HCT116 (cell line): ENCODE measurements around the gene ACKR3. TPM values are rescaled to one million over a fixed set of nuclear protein-coding genes. Genes with fewer than 3 reads are reported as not detected.

Experiments used
- ATAC-seq: fragments of 200-7000 bp; cut with Tn5 transposase; 2 replicates; pipeline ENCODE4 v1.9.1; 2020; ENCODE audit warnings: mild to moderate bottlenecking, moderate library complexity
- BruUV-seq: library from RNA; stranded (reverse); fragments of 400-500 nt; replicated peaks from 2 replicates; lab custom pipeline; 2021; lab: Mats Ljungman, UMichigan
- CTCF ChIA-PET: fragments of 300-600 bp; sonication (Branson Sonifier 250); formaldehyde crosslinking; loops from one replicate; lab custom pipeline; 2021; ENCODE audit warnings: antibody characterized with exemption; lab: Charles Lee
- POLR2A ChIA-PET: fragments of 300-600, 350-600 bp; sonication (Branson Sonifier 250); formaldehyde crosslinking; loops from one replicate; lab custom pipeline; 2021; ENCODE audit warnings: antibody characterized with exemption; lab: Charles Lee
- RAD21 ChIA-PET, 2 experiments: fragments of 300-600 bp; sonication (Branson Sonifier 250); formaldehyde crosslinking; loops; one replicate each; lab custom pipeline; 2023; ENCODE audit warnings: low total read pairs in 2 of 2; ENCODE audit not compliant: uncharacterized antibody in 2 of 2, unreplicated experiment in 2 of 2, low non-redundant PET in 1 of 2; lab: Charles Lee
- DNase-seq: peaks from one replicate; pipeline ENCODE4 v3.0.0-alpha.2; 2010; ENCODE audit warnings: low read depth, low spot score
- H2AFZ ChIP-seq: fragments of 200-600 bp; shearing (Covaris generic), sonication (generic); 2 replicates; pipeline ENCODE4 v1.6.1; 2017; ENCODE audit warnings: low read depth, mixed run types, mixed read lengths, antibody characterized with exemption, low read length; ENCODE audit not compliant: poor library complexity, severe bottlenecking
- H3K27ac ChIP-seq: 2 replicates; pipeline ENCODE4 v1.5.1; 2012; ENCODE audit warnings: low read depth, low read length
- H3K27me3 ChIP-seq: fragments of 200-600 bp; sonication (generic); 2 replicates; pipeline ENCODE4 v1.6.1; 2016; ENCODE audit warnings: mixed run types, low read length, mixed read lengths; ENCODE audit not compliant: insufficient read depth
- H3K36me3 ChIP-seq, 2 experiments: fragments of 200-500 bp in 1 of 2; fragments of 200-600 bp in 1 of 2; sonication (Bioruptor generic) in 1 of 2; sonication (generic) in 1 of 2; 2 replicates each; pipeline versions ENCODE4 v1.5.1 to v1.6.1; 2014 to 2016; ENCODE audit warnings: low read length in 2 of 2, inconsistent platforms in 1 of 2, mixed read lengths in 1 of 2, mixed run types in 1 of 2; ENCODE audit not compliant: insufficient read depth in 2 of 2, control insufficient read depth in 1 of 2
- H3K4me1 ChIP-seq, 2 experiments: fragments of 200-600 bp in 1 of 2; sonication (generic) in 1 of 2; 2 replicates each; pipeline versions ENCODE4 v1.5.1 to v1.6.1; 2012 to 2017; ENCODE audit warnings: low read length in 2 of 2, inconsistent platforms in 1 of 2, mild to moderate bottlenecking in 1 of 2, mixed read lengths in 1 of 2, mixed run types in 1 of 2, moderate library complexity in 1 of 2; ENCODE audit not compliant: insufficient read depth in 2 of 2, control insufficient read depth in 1 of 2
- H3K4me2 ChIP-seq: fragments of 200-600 bp; sonication (generic); 2 replicates; pipeline ENCODE4 v1.6.1; 2017; ENCODE audit warnings: mixed run types, low read length, mixed read lengths
- H3K4me3 ChIP-seq, 2 experiments: fragments of 200-600 bp in 1 of 2; sonication (generic) in 1 of 2; replicated peaks in 1 of 2; 2 replicates each; pipeline ENCODE4 v1.5.1; 2011 to 2016; ENCODE audit warnings: low read length in 2 of 2, control low read depth in 1 of 2, low read depth in 1 of 2, mild to moderate bottlenecking in 1 of 2, mixed read lengths in 1 of 2, mixed run types in 1 of 2
- H3K79me2 ChIP-seq: fragments of 200-600 bp; sonication (generic); 2 replicates; pipeline ENCODE4 v1.6.1; 2017; ENCODE audit warnings: mild to moderate bottlenecking, mixed run types, low read length, moderate library complexity, mixed read lengths; ENCODE audit not compliant: insufficient read depth
- H3K9ac ChIP-seq: fragments of 200-600 bp; sonication (generic); 2 replicates; pipeline ENCODE4 v1.6.1; 2016; ENCODE audit warnings: low read length, mixed read lengths
- H3K9me2 ChIP-seq: fragments of 200-600 bp; sonication (generic), shearing (Covaris generic); 2 replicates; pipeline ENCODE4 v1.6.1; 2017; ENCODE audit warnings: mixed run types, mild to moderate bottlenecking, moderate library complexity; ENCODE audit not compliant: insufficient read depth
- H3K9me3 ChIP-seq, 2 experiments: fragments of 200-500 bp in 1 of 2; fragments of 200-600 bp in 1 of 2; sonication (Bioruptor generic) in 1 of 2; sonication (generic) in 1 of 2; 2 replicates each; pipeline ENCODE4 v1.6.1; 2014 to 2017; ENCODE audit warnings: low read length in 2 of 2, mixed read lengths in 2 of 2, inconsistent platforms in 1 of 2, low read depth in 1 of 2, mild to moderate bottlenecking in 1 of 2, mixed run types in 1 of 2, moderate library complexity in 1 of 2; ENCODE audit not compliant: control insufficient read depth in 1 of 2, insufficient read depth in 1 of 2
- H4K20me1 ChIP-seq: fragments of 200-600 bp; sonication (generic), shearing (Covaris generic); 2 replicates; pipeline ENCODE4 v1.6.1; 2017; ENCODE audit warnings: mixed run types, mild to moderate bottlenecking, moderate library complexity; ENCODE audit not compliant: insufficient read depth
- CEBPB ChIP-seq: IDR thresholded peaks from 2 replicates; pipeline ENCODE4 v1.6.1; 2012; ENCODE audit warnings: low read depth
- CTCF ChIP-seq, 3 experiments: fragments of 200-600 bp in 1 of 3; sonication (generic) in 1 of 3; IDR thresholded peaks in 2 of 3; conservative IDR thresholded peaks in 1 of 3; 2 replicates each; pipeline ENCODE4 v1.5.1; 2012 to 2017; ENCODE audit warnings: low read depth in 2 of 3, low read length in 2 of 3, antibody characterized with exemption in 1 of 3, borderline replicate concordance in 1 of 3, control low read depth in 1 of 3, mild to moderate bottlenecking in 1 of 3, mixed read lengths in 1 of 3, mixed run types in 1 of 3, moderate library complexity in 1 of 3; ENCODE audit not compliant: insufficient read depth in 1 of 3
- EZH2phosphoT487 ChIP-seq: fragments of 200-600 bp; IDR thresholded peaks from 2 replicates; pipeline ENCODE4 v1.6.1; 2018; ENCODE audit warnings: antibody characterized with exemption, borderline replicate concordance
- POLR2AphosphoS5 ChIP-seq: IDR thresholded peaks from 2 replicates; pipeline ENCODE4 v1.6.1; 2011; ENCODE audit warnings: mild to moderate bottlenecking, low read depth, low read length, moderate library complexity
- SP1 ChIP-seq: IDR thresholded peaks from 2 replicates; pipeline ENCODE4 v1.6.1; 2012; ENCODE audit warnings: low read depth
- YY1 ChIP-seq: IDR thresholded peaks from 2 replicates; pipeline ENCODE4 v1.6.1; 2011; ENCODE audit warnings: low read length, low read depth, moderate library complexity, mild to moderate bottlenecking; ENCODE audit not compliant: insufficient replicate concordance; ENCODE audit errors: extremely low read depth
- intact Hi-C: fragments of 100-400 bp; cut with micrococcal nuclease; formaldehyde crosslinking; loops from 2 replicates; pipeline ENCODE4 v1.10.0; 2022
- total RNA-seq: library from RNA; stranded (reverse); gene quantifications from one replicate; pipeline ENCODE4 v1.2.1, GENCODE V29; 2021; ENCODE audit not compliant: unreplicated experiment

Gene ACKR3
- total RNA-seq, 1 experiment from 2014 or later, result 0.20 TPM

- TF ChIP-seq CTCF (IDR thresholded peaks at IDR 0.05 in 2 of 3, conservative IDR thresholded peaks at IDR 0.05 in 1 of 3; ENCODE audit: borderline replicate concordance in 1 of 3, insufficient read depth in 1 of 3, low read depth in 2 of 3, low read length in 2 of 3), result no peak
These were observed 19.3 kb upstream of the ACKR3 start (continued) for GRCh38 chr2:236550290-236550689.

- CTCF ChIA-PET, result interaction anchor here (1.0 kb wide), 1 partner anchor 12 kb away, joined by 4 read pairs; no protein-coding TSS in a partner anchor
These were observed 18.7 kb upstream of the ACKR3 start for GRCh38 chr2:236550701-236551465.

More at GRCh38 chr2:236550701-236551465, 18.7 kb upstream of the ACKR3 start:
- no peak for ATAC-seq
- TF ChIP-seq EZH2phosphoT487 (no peak), YY1 (no peak), POLR2AphosphoS5 (no peak), CTCF (IDR thresholded peaks at IDR 0.05 in 2 of 3, conservative IDR thresholded peaks at IDR 0.05 in 1 of 3; ENCODE audit: borderline replicate concordance in 1 of 3, insufficient read depth in 1 of 3, low read depth in 2 of 3, low read length in 2 of 3) (no peak), CEBPB (no peak), SP1 (no peak)
- H4K20me1 ChIP-seq, result no peaks in the 10 kb centered on the region
- H3K4me1 ChIP-seq, result no peaks in the 10 kb centered on the region
- H3K27me3 ChIP-seq, result peaks cover 19% of the 10 kb centered on the region; the same call in 1 of the 2 replicates
- no peak overlapping the region for H2AFZ ChIP-seq
- H3K4me3 ChIP-seq, result no peak overlapping the region
- ChIA-PET POLR2A (no interaction called here), RAD21 (no interaction called here)
- H3K27ac ChIP-seq, result no peak overlapping the region
- H3K9me2 ChIP-seq, result no peaks in the 10 kb centered on the region
- no peaks in the 10 kb centered on the region for H3K36me3 ChIP-seq
- no peaks in the 10 kb centered on the region for H3K9me3 ChIP-seq
- no TSS peak for BruUV-seq
- no peak overlapping the region for H3K4me2 ChIP-seq
- H3K79me2 ChIP-seq, result no peaks in the 10 kb centered on the region
- H3K9ac ChIP-seq, result no peak overlapping the region
- intact Hi-C loops, result no loop called here
- no peak for DNase-seq
